A673 (cell line): ENCODE measurements around the gene FRMD4A. TPM values are rescaled to one million over a fixed set of nuclear protein-coding genes. Genes with fewer than 3 reads are reported as not detected.

Source experiments
- BruUV-seq: library from RNA; stranded (reverse); fragments of 400-500 nt; replicated peaks from 2 replicates; lab custom pipeline; 2021; lab: Mats Ljungman, UMichigan
- CTCF ChIA-PET: fragments of 300-600 bp; sonication (Branson Sonifier 250); formaldehyde crosslinking; loops from one replicate; lab custom pipeline; 2022; ENCODE audit warnings: antibody characterized with exemption; lab: Charles Lee
- POLR2A ChIA-PET: fragments of 300-600 bp; sonication (Branson Sonifier 250); formaldehyde crosslinking; loops from one replicate; lab custom pipeline; 2022; ENCODE audit warnings: antibody characterized with exemption; ENCODE audit not compliant: low non-redundant PET; lab: Charles Lee
- DNase-seq: peaks from one replicate; pipeline ENCODE4 v3.0.0-alpha.2; 2015; ENCODE audit warnings: low spot score
- H3K27ac ChIP-seq: fragments of 200-600 bp; sonication (generic); 2 replicates; pipeline ENCODE4 v1.5.1; 2016; ENCODE audit warnings: mixed run types, low read depth, mild to moderate bottlenecking, mixed read lengths, antibody characterized with exemption, low read length; ENCODE audit not compliant: poor library complexity, severe bottlenecking
- H3K27me3 ChIP-seq: fragments of 200-600 bp; sonication (generic); replicated peaks from 2 replicates; pipeline ENCODE4 v1.6.1; 2017; ENCODE audit warnings: mixed run types, low read depth, mild to moderate bottlenecking, mixed read lengths, antibody characterized with exemption, low read length; ENCODE audit not compliant: insufficient read depth, poor library complexity
- H3K36me3 ChIP-seq: fragments of 200-600 bp; sonication (generic); 2 replicates; pipeline ENCODE4 v1.6.1; 2016; ENCODE audit warnings: mixed run types, mild to moderate bottlenecking, mixed read lengths, antibody characterized with exemption, low read length; ENCODE audit not compliant: insufficient read depth, poor library complexity, severe bottlenecking
- H3K4me1 ChIP-seq: fragments of 200-600 bp; sonication (generic); 2 replicates; pipeline ENCODE4 v1.6.1; 2017; ENCODE audit warnings: mixed run types, mild to moderate bottlenecking, mixed read lengths, antibody characterized with exemption, low read length; ENCODE audit not compliant: insufficient read depth, poor library complexity, severe bottlenecking
- H3K4me3 ChIP-seq: fragments of 200-600 bp; sonication (generic); 2 replicates; pipeline ENCODE4 v1.5.1; 2016; ENCODE audit warnings: low read depth, mixed run types, mild to moderate bottlenecking, mixed read lengths, low read length; ENCODE audit not compliant: poor library complexity, severe bottlenecking
- H3K9me3 ChIP-seq: fragments of 200-600 bp; sonication (generic); 2 replicates; pipeline ENCODE4 v1.6.1; 2016; ENCODE audit warnings: mixed run types, low read depth, mild to moderate bottlenecking, mixed read lengths, antibody characterized with exemption, low read length; ENCODE audit not compliant: poor library complexity, severe bottlenecking
- EZH2 ChIP-seq: fragments of 200-600 bp; sonication (generic); IDR thresholded peaks from 2 replicates; pipeline ENCODE4 v1.6.1; 2017; ENCODE audit warnings: borderline replicate concordance, low read depth, mild to moderate bottlenecking, mixed read lengths, antibody characterized with exemption, low read length; ENCODE audit not compliant: poor library complexity, severe bottlenecking
- intact Hi-C: fragments of 100-400 bp; cut with micrococcal nuclease; formaldehyde crosslinking; loops from one replicate; pipeline ENCODE4 v1.10.0; 2022; ENCODE audit not compliant: unreplicated experiment
- total RNA-seq: library from RNA; stranded (reverse); gene quantifications from 2 replicates; pipeline ENCODE4 v1.2.3, GENCODE V29; 2021
- TF ChIP-seq, protein P1 (sequence below): fragments of 300-800, 200-600 bp; sonication (generic); conservative IDR thresholded peaks from 2 replicates; pipeline ENCODE4 v1.5.1; 2017; ENCODE audit warnings: low read depth, mild to moderate bottlenecking, antibody characterized with exemption, low read length, moderate library complexity, mixed read lengths

The FRMD4A gene
- total RNA-seq, 1 experiment from 2014 or later: 26.3 TPM

DNA sequence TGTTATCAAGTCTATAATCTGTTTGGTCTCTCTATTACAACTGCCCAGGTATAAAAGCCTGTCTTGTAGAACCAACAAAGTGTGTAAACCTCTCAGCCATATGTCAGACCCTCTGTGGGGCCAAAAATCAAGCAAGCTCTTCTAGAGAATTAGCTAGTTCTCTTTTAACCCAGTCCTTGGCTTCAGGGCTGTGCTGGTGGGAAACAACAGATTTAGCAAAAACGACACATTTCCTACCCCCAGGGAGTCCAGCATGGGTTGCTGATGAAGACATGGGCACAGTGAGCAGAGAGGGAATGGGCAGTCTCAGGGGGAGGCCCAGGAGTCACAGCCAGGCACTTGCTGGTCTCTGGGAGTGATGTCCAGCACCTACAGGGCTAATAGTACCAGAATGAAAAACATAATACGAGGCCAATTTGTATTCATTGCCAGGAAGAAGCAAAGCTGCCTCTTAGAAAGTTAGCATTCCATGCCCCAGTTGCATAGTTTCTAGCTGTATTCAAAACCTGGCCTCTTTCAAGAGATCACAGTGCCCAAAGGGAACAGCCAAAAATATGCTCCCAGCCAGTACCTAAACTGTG, 80.1 kb downstream of the FRMD4A start:
- ChIA-PET CTCF (no interaction called here), POLR2A (no interaction called here)
- Histone ChIP-seq H3K27ac (no peak overlapping the region), H3K36me3 (no peaks in the 10 kb centered on the region), H3K4me3 (no peak overlapping the region), H3K9me3 (no peaks in the 10 kb centered on the region), H3K4me1 (peaks cover 10% of the 10 kb centered on the region), H3K27me3 (peaks cover 25% of the 10 kb centered on the region)
- TF ChIP-seq, protein P1, sequence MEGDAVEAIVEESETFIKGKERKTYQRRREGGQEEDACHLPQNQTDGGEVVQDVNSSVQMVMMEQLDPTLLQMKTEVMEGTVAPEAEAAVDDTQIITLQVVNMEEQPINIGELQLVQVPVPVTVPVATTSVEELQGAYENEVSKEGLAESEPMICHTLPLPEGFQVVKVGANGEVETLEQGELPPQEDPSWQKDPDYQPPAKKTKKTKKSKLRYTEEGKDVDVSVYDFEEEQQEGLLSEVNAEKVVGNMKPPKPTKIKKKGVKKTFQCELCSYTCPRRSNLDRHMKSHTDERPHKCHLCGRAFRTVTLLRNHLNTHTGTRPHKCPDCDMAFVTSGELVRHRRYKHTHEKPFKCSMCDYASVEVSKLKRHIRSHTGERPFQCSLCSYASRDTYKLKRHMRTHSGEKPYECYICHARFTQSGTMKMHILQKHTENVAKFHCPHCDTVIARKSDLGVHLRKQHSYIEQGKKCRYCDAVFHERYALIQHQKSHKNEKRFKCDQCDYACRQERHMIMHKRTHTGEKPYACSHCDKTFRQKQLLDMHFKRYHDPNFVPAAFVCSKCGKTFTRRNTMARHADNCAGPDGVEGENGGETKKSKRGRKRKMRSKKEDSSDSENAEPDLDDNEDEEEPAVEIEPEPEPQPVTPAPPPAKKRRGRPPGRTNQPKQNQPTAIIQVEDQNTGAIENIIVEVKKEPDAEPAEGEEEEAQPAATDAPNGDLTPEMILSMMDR: no peak
- no peak for TF ChIP-seq EZH2
- intact Hi-C loops: no loop called here
- BruUV-seq: no TSS peak
- DNase-seq: no peak

DNA sequence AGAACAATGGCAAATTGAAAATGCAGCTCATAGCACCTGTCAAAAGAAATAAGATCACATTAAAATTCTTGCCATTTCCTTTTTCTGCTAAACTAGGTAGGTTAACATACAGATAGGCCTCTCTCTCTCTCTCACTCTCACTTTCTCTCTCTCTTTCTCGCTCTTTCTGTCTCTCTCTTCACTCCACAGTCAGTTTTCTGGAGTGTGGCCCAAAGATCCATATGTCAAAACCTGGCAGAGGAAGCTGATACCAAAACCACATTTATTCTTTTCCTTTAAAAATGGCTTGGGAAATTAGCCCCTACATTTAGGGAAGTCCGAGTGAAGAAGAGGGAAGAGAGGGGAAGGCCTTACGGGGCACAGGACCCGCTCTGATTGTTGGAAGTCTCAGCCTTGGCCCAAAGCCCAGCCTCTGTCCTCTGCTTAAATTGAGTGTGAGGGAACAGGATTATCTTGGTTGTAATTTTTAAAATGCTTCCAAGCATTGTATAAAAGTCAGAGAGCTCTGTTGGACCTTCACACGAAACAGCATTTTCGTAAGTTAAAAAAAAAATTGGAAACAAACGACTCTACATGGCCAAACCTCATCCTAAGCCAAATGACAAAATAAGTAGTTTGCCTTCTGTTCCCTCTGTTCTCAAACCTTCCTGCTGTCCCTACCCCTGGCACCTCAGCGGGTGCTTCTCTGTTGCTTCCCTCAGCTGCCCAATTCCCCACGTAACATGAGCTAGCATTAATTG, 83.2 kb downstream of the FRMD4A start:
- no peaks in the 10 kb centered on the region for H3K36me3 ChIP-seq
- peaks cover 18% of the 10 kb centered on the region for H3K4me1 ChIP-seq
- CTCF ChIA-PET: no interaction called here
- POLR2A ChIA-PET: no interaction called here
- H3K4me3 ChIP-seq: no peak overlapping the region
- TF ChIP-seq, protein P1: no peak
- no peak for TF ChIP-seq EZH2
- peak; percentile 56 for DNase-seq
- H3K27ac ChIP-seq: no peak overlapping the region
- intact Hi-C loops: no loop called here
- BruUV-seq: no TSS peak
- H3K9me3 ChIP-seq: no peaks in the 10 kb centered on the region
- no peaks in the 10 kb centered on the region for H3K27me3 ChIP-seq

DNA sequence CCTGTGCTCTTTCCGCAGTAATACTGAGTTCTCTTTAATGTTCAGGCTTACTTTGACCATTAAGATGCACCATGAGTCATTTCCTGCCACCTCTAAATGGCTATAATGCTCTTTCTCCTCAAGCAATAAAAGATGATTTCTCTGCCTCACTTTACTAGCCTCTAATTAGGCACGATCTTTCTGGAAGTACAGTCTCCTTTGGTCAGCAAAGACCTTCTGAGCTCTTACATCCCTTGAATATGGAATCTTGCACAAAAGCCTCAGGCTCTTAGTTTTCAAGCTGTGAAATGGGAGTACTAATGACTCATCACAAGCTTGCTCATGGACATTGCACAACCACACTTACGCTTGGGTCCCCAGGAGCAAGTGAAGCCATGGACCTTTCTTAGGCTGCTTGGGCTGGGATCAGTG, 85.9 kb downstream of the FRMD4A start:
- POLR2A ChIA-PET: no interaction called here
- Histone ChIP-seq H3K27me3 (peaks cover 15% of the 10 kb centered on the region), H3K36me3 (no peaks in the 10 kb centered on the region), H3K4me1 (peaks cover 18% of the 10 kb centered on the region), H3K27ac (no peak overlapping the region), H3K4me3 (no peak overlapping the region), H3K9me3 (no peaks in the 10 kb centered on the region)
- BruUV-seq: no TSS peak
- no peak for TF ChIP-seq EZH2
- TF ChIP-seq, protein P1: no peak
- intact Hi-C loops: no loop called here
- DNase-seq: peak; percentile 68
- CTCF ChIA-PET: interaction anchor here (0.7 kb wide), 1 partner anchor 18 kb away, joined by 3 read pairs; no protein-coding TSS in a partner anchor
